Skeletal muscle tissue (tissue), 4 donors: ENCODE data around the gene TAOK3. TPM values are rescaled to one million over a fixed set of nuclear protein-coding genes. Genes with fewer than 3 reads are reported as not detected.

ENCODE experiments used
- H3K27ac ChIP-seq: one replicate; pipeline ENCODE4 v1.7.0; 2013; ENCODE audit warnings: mild to moderate bottlenecking, low read depth, low read length, inconsistent platforms
- H3K27me3 ChIP-seq, 3 donors: one replicate each; pipeline ENCODE4 v1.7.0; 2013; ENCODE audit warnings: low read length in 3 of 3; ENCODE audit not compliant: control insufficient read depth in 3 of 3, insufficient read depth in 3 of 3
- H3K36me3 ChIP-seq, 3 donors: one replicate each; pipeline ENCODE4 v1.7.0; 2013; ENCODE audit warnings: low read length in 3 of 3; ENCODE audit not compliant: control insufficient read depth in 3 of 3, insufficient read depth in 3 of 3
- H3K4me1 ChIP-seq, 3 donors: one replicate each; pipeline ENCODE4 v1.7.0; 2013; ENCODE audit warnings: low read length in 3 of 3, mild to moderate bottlenecking in 3 of 3; ENCODE audit not compliant: control insufficient read depth in 3 of 3, insufficient read depth in 3 of 3
- H3K4me3 ChIP-seq, 3 donors: one replicate each; pipeline ENCODE4 v1.7.0; 2013; ENCODE audit warnings: low read length in 3 of 3
- H3K9ac ChIP-seq, 3 donors: one replicate each; pipeline ENCODE4 v1.7.0; 2013; ENCODE audit warnings: low read length in 3 of 3, mild to moderate bottlenecking in 3 of 3, moderate library complexity in 2 of 3, low read depth in 1 of 3
- H3K9me3 ChIP-seq, 3 donors: one replicate each; pipeline ENCODE4 v1.7.0; 2013; ENCODE audit warnings: low read length in 3 of 3; ENCODE audit not compliant: control insufficient read depth in 3 of 3
- total RNA-seq: library from RNA; depleted of rRNA; stranded (reverse); fragments of >200 nt; gene quantifications from one replicate; pipeline ENCODE4 v1.2.3, GENCODE V29; 2014
- donor health status: Osteomylitis.

Gene TAOK3
- total RNA-seq, 1 donor from 2014 or later = 9.4 TPM

GRCh38 chr12:118101051-118101450 is 271.7 kb downstream of the TAOK3 start:
- Histone ChIP-seq H3K9ac (no peak overlapping the region), H3K9me3 (no peaks in the 10 kb centered on the region), H3K27me3 (no peaks in the 10 kb centered on the region), H3K4me3 (no peak overlapping the region), H3K27ac (no peak overlapping the region), H3K36me3 (no peaks in the 10 kb centered on the region), H3K4me1 (peaks cover 7 to 14% (median 10%) of the 10 kb centered on the region in 3 donors)

Other genes starting within 250 kb of the TAOK3 start
- gene PEBP1, start 236.8 kb downstream of the TAOK3 start, total RNA-seq = 124 TPM
- 26.1 TPM for gene SUDS3, start 3.6 kb upstream of the TAOK3 start, total RNA-seq